Naive thymus-derived CD4-positive, alpha-beta T cell (primary cell): Measurements from ENCODE around the gene ADAR. TPM values are rescaled to one million over a fixed set of nuclear protein-coding genes. Genes with fewer than 3 reads are reported as not detected.
A peak's percentile ranks its signal among the peaks of the same experiment; 100 is the strongest.

ENCODE experiments used
- ATAC-seq: fragments of 150-1000 bp; cut with Tn5 transposase; 2 replicates; pipeline ENCODE4 v1.10.0; 2021; ENCODE audit warnings: mild to moderate bottlenecking, moderate library complexity
- CTCF ChIA-PET: fragments of 350-600 bp; sonication (Branson Sonifier 250); formaldehyde crosslinking; loops from one replicate; lab custom pipeline; 2021; ENCODE audit warnings: antibody characterized with exemption; lab: Charles Lee
- POLR2A ChIA-PET: fragments of 350-600 bp; sonication (Branson Sonifier 250); formaldehyde crosslinking; loops from one replicate; lab custom pipeline; 2021; ENCODE audit warnings: antibody characterized with exemption, inconsistent platforms; lab: Charles Lee
- DNase-seq, 9 donors: peaks; one replicate each; pipeline versions ENCODE4 v3.0.0 to v3.0.0-alpha.2; 2020 to 2022; ENCODE audit warnings: mixed read lengths in 1 of 9
- H3K27ac ChIP-seq: one replicate; pipeline ENCODE4 v1.7.0; 2013; ENCODE audit warnings: mild to moderate bottlenecking, low read depth, low read length, moderate library complexity
- H3K27me3 ChIP-seq, 2 donors: one replicate each; pipeline ENCODE4 v1.7.0; 2013; ENCODE audit warnings: low read length in 2 of 2, mild to moderate bottlenecking in 2 of 2, moderate library complexity in 2 of 2; ENCODE audit not compliant: control insufficient read depth in 2 of 2, insufficient read depth in 2 of 2
- H3K36me3 ChIP-seq, 3 experiments: 1 replicate in 2 of 3; 2 replicates in 1 of 3; pipeline ENCODE4 v1.7.0; 2013; ENCODE audit warnings: low read length in 3 of 3, mild to moderate bottlenecking in 3 of 3, moderate library complexity in 1 of 3; ENCODE audit not compliant: insufficient read depth in 3 of 3, control insufficient read depth in 2 of 3
- H3K4me1 ChIP-seq, 2 donors: one replicate each; pipeline ENCODE4 v1.7.0; 2013; ENCODE audit warnings: low read length in 2 of 2, mild to moderate bottlenecking in 2 of 2, moderate library complexity in 1 of 2; ENCODE audit not compliant: control insufficient read depth in 2 of 2, insufficient read depth in 2 of 2
- H3K4me3 ChIP-seq: 2 replicates; pipeline ENCODE4 v1.7.0; 2013; ENCODE audit warnings: mild to moderate bottlenecking, low read length
- H3K9me3 ChIP-seq, 3 experiments: 1 replicate in 2 of 3; 2 replicates in 1 of 3; pipeline ENCODE4 v1.7.0; 2013; ENCODE audit warnings: low read length in 3 of 3; ENCODE audit not compliant: control insufficient read depth in 2 of 3
- H3K27ac Mint-ChIP-seq, 9 donors: one replicate each; pipeline ENCODE4 v1.8.0; 2020 to 2022; ENCODE audit warnings: mixed read lengths in 9 of 9, mild to moderate bottlenecking in 8 of 9, moderate library complexity in 5 of 9, inconsistent platforms in 2 of 9
- H3K27me3 Mint-ChIP-seq, 5 donors: one replicate each; pipeline ENCODE4 v1.8.0; 2021 to 2022; ENCODE audit warnings: mixed read lengths in 5 of 5, mild to moderate bottlenecking in 1 of 5
- H3K36me3 Mint-ChIP-seq, 5 donors: one replicate each; pipeline ENCODE4 v1.8.0; 2020 to 2022; ENCODE audit warnings: mixed read lengths in 5 of 5, mild to moderate bottlenecking in 3 of 5, inconsistent platforms in 1 of 5
- H3K4me1 Mint-ChIP-seq, 7 donors: one replicate each; pipeline ENCODE4 v1.8.0; 2020 to 2022; ENCODE audit warnings: mixed read lengths in 7 of 7, mild to moderate bottlenecking in 3 of 7, inconsistent platforms in 1 of 7
- H3K4me3 Mint-ChIP-seq, 10 donors: one replicate each; pipeline ENCODE4 v1.8.0; 2020 to 2022; ENCODE audit warnings: mild to moderate bottlenecking in 10 of 10, mixed read lengths in 10 of 10, moderate library complexity in 6 of 10, inconsistent platforms in 2 of 10
- H3K9me3 Mint-ChIP-seq, 11 donors: one replicate each; pipeline ENCODE4 v1.8.0; 2020 to 2022; ENCODE audit warnings: mixed read lengths in 11 of 11, mild to moderate bottlenecking in 4 of 11, inconsistent platforms in 1 of 11, moderate library complexity in 1 of 11
- intact Hi-C, 2 donors: fragments of 100-400 bp; cut with micrococcal nuclease; formaldehyde crosslinking; loops; one replicate each; pipeline ENCODE4 v1.15.1; 2023
- polyA plus RNA-seq, 2 donors: library from polyadenylated mRNA; unstranded; fragments of 300-500 nt; fragmentation: Illumina TruSeq; gene quantifications; one replicate each; pipeline ENCODE4 v1.2.3, GENCODE V29; 2021
- total RNA-seq, 6 experiments: library from RNA in 5 of 6; stranded (reverse) in 5 of 6; gene quantifications; 1 replicate in 5 of 6; 2 replicates in 1 of 6; pipeline ENCODE4 v1.2.3 and lab custom pipeline; 2021 to 2026

Gene ADAR
- total and polyA plus RNA-seq, 7 experiments from 2014 or later = 101 to 408 (median 220) TPM

- ChIA-PET POLR2A (interaction anchor here (0.6 to 0.9 kb wide), 4 partner anchors 62 to 277 kb away, joined by 3 read pairs; no protein-coding TSS in a partner anchor), CTCF (no interaction called here)
- Histone ChIP-seq H3K27me3 (no peaks in the 10 kb centered on the region), H3K27ac (no peak overlapping the region), H3K4me1 (peaks cover 13 to 18% of the 10 kb centered on the region in 2 donors), H3K9me3 (no peaks in the 10 kb centered on the region), H3K4me3 (no peak overlapping the region), H3K36me3 (peaks cover 35 to 75% (median 35%) of the 10 kb centered on the region in 3 experiments)
- Mint-ChIP-seq H3K9me3 (no peaks in the 10 kb centered on the region), H3K4me1 (peaks cover 23 to 65% (median 51%) of the 10 kb centered on the region in 7 donors), H3K4me3 (no peak overlapping the region), H3K27me3 (no peaks in the 10 kb centered on the region), H3K27ac (peak overlapping the region in 1 of 9 donors; percentile 30), H3K36me3 (peaks cover 12 to 49% (median 20%) of the 10 kb centered on the region in 5 donors)
- intact Hi-C loops = loop anchor here in 1 of 2 donors (10.0 kb wide), 1 partner anchor 369 kb away; no protein-coding TSS in a partner anchor
- no peak for DNase-seq
- no peak for ATAC-seq
These were observed 54.6 kb downstream of the ADAR start for GRCh38 chr1:154553056-154554030.

- Histone ChIP-seq H3K4me3 (no peak overlapping the region), H3K4me1 (peaks cover 8 to 11% of the 10 kb centered on the region in 2 donors), H3K9me3 (no peaks in the 10 kb centered on the region), H3K27ac (no peak overlapping the region), H3K36me3 (peaks cover 35 to 75% (median 35%) of the 10 kb centered on the region in 3 experiments), H3K27me3 (no peaks in the 10 kb centered on the region)
- Mint-ChIP-seq H3K4me1 (peaks cover 21 to 56% (median 45%) of the 10 kb centered on the region in 7 donors), H3K27me3 (no peaks in the 10 kb centered on the region), H3K4me3 (no peak overlapping the region), H3K36me3 (peaks cover 12 to 42% (median 20%) of the 10 kb centered on the region in 5 donors), H3K27ac (no peak overlapping the region), H3K9me3 (peaks cover 0 to 2% (median 0%) of the 10 kb centered on the region in 11 donors)
- ATAC-seq (no peak), DNase-seq (no peak)
- ChIA-PET CTCF (no interaction called here), POLR2A (interaction anchor here (0.9 kb wide), 1 partner anchor 73 kb away, joined by 3 read pairs; no protein-coding TSS in a partner anchor)
- intact Hi-C loops = loop anchor here in 1 of 2 donors (10.0 kb wide), 1 partner anchor 367 kb away; no protein-coding TSS in a partner anchor
These were observed 56.0 kb downstream of the ADAR start for GRCh38 chr1:154552036-154552435.

- Mint-ChIP-seq H3K36me3 (peaks cover 12 to 42% (median 20%) of the 10 kb centered on the region in 5 donors), H3K4me1 (peaks cover 18 to 50% (median 41%) of the 10 kb centered on the region in 7 donors), H3K9me3 (peaks cover 0 to 2% (median 0%) of the 10 kb centered on the region in 11 donors), H3K27ac (no peak overlapping the region), H3K27me3 (no peaks in the 10 kb centered on the region), H3K4me3 (no peak overlapping the region)
- Histone ChIP-seq H3K27me3 (no peaks in the 10 kb centered on the region), H3K27ac (no peak overlapping the region), H3K9me3 (no peaks in the 10 kb centered on the region), H3K36me3 (peaks cover 35 to 75% (median 35%) of the 10 kb centered on the region in 3 experiments), H3K4me3 (no peak overlapping the region), H3K4me1 (peaks cover 3 to 5% of the 10 kb centered on the region in 2 donors)
- DNase-seq = no peak
- intact Hi-C loops = loop anchor here in 1 of 2 donors (10.0 kb wide), 1 partner anchor 367 kb away; no protein-coding TSS in a partner anchor
- ChIA-PET POLR2A (no interaction called here), CTCF (interaction anchor here (2.0 kb wide), 1 partner anchor 72 kb away, joined by 5 read pairs; no protein-coding TSS in a partner anchor)
- ATAC-seq = no peak
These were observed 56.5 kb downstream of the ADAR start for GRCh38 chr1:154551474-154551873.

GRCh38 chr1:154550657-154551056 is 57.3 kb downstream of the ADAR start:
- DNase-seq = no peak
- no peak for ATAC-seq
- ChIA-PET POLR2A (no interaction called here), CTCF (interaction anchor here (2.0 kb wide), 1 partner anchor 71 kb away, joined by 5 read pairs; no protein-coding TSS in a partner anchor)
- H3K4me1 ChIP-seq = no peaks in the 10 kb centered on the region
- peaks cover 0 to 2% (median 0%) of the 10 kb centered on the region in 11 donors for H3K9me3 Mint-ChIP-seq
- no peak overlapping the region for H3K27ac ChIP-seq
- H3K27ac Mint-ChIP-seq = peak overlapping the region in 2 of 9 donors; percentile 32 to 33
- H3K27me3 ChIP-seq = no peaks in the 10 kb centered on the region
- peaks cover 35 to 68% (median 35%) of the 10 kb centered on the region in 3 experiments for H3K36me3 ChIP-seq
- H3K4me1 Mint-ChIP-seq = peaks cover 12 to 42% (median 35%) of the 10 kb centered on the region in 7 donors
- H3K27me3 Mint-ChIP-seq = no peaks in the 10 kb centered on the region
- intact Hi-C loops = loop anchor here in 1 of 2 donors (10.0 kb wide), 1 partner anchor 366 kb away; no protein-coding TSS in a partner anchor
- H3K4me3 Mint-ChIP-seq = no peak overlapping the region
- H3K4me3 ChIP-seq = no peak overlapping the region
- H3K9me3 ChIP-seq = no peaks in the 10 kb centered on the region
- H3K36me3 Mint-ChIP-seq = peaks cover 12 to 40% (median 17%) of the 10 kb centered on the region in 5 donors

GRCh38 chr1:154550070-154550469 is 57.9 kb downstream of the ADAR start:
- peaks cover 0 to 2% (median 0%) of the 10 kb centered on the region in 11 donors for H3K9me3 Mint-ChIP-seq
- no peak overlapping the region for H3K4me3 ChIP-seq
- peaks cover 12 to 36% (median 29%) of the 10 kb centered on the region in 7 donors for H3K4me1 Mint-ChIP-seq
- ATAC-seq (no peak), DNase-seq (no peak)
- H3K9me3 ChIP-seq = no peaks in the 10 kb centered on the region
- H3K36me3 Mint-ChIP-seq = peaks cover 11 to 34% (median 14%) of the 10 kb centered on the region in 5 donors
- H3K27me3 ChIP-seq = no peaks in the 10 kb centered on the region
- H3K27me3 Mint-ChIP-seq = no peaks in the 10 kb centered on the region
- H3K4me3 Mint-ChIP-seq = no peak overlapping the region
- no peak overlapping the region for H3K27ac ChIP-seq
- POLR2A ChIA-PET = no interaction called here
- no peaks in the 10 kb centered on the region for H3K4me1 ChIP-seq
- intact Hi-C loops = loop anchor here in 1 of 2 donors (10.0 kb wide), 1 partner anchor 365 kb away; no protein-coding TSS in a partner anchor
- H3K27ac Mint-ChIP-seq = peak overlapping the region in 2 of 9 donors; percentile 11 to 65
- CTCF ChIA-PET = interaction anchor here (1.1 to 2.0 kb wide), 2 partner anchors 70 to 333 kb away, joined by 3 to 5 read pairs; no protein-coding TSS in a partner anchor
- H3K36me3 ChIP-seq = peaks cover 31 to 62% (median 35%) of the 10 kb centered on the region in 3 experiments

GRCh38 chr1:154549202-154549770 is 58.7 kb downstream of the ADAR start:
- H3K36me3 ChIP-seq = peaks cover 23 to 54% (median 32%) of the 10 kb centered on the region in 3 experiments
- Mint-ChIP-seq H3K36me3 (peaks cover 7 to 31% (median 12%) of the 10 kb centered on the region in 5 donors), H3K4me3 (no peak overlapping the region), H3K9me3 (peaks cover 0 to 2% (median 0%) of the 10 kb centered on the region in 11 donors), H3K27me3 (peaks cover 0 to 3% (median 0%) of the 10 kb centered on the region in 5 donors), H3K27ac (peak overlapping the region in 5 of 9 donors; percentile 2 to 81 (median 73)), H3K4me1 (peaks cover 10 to 30% (median 24%) of the 10 kb centered on the region in 7 donors)
- DNase-seq = no peak
- no peak overlapping the region for H3K4me3 ChIP-seq
- H3K27me3 ChIP-seq = no peaks in the 10 kb centered on the region
- no peaks in the 10 kb centered on the region for H3K4me1 ChIP-seq
- ChIA-PET CTCF (interaction anchor here (1.1 to 2.0 kb wide), 2 partner anchors 70 to 334 kb away, joined by 3 to 5 read pairs; no protein-coding TSS in a partner anchor), POLR2A (interaction anchor here (0.6 kb wide), 1 partner anchor 765 kb away, joined by 3 read pairs; no protein-coding TSS in a partner anchor)
- no peaks in the 10 kb centered on the region for H3K9me3 ChIP-seq
- no peak overlapping the region for H3K27ac ChIP-seq
- intact Hi-C loops = no loop called here
- ATAC-seq = no peak
